ENCODE data around the gene MXD3.

The MXD3 gene

GRCh38 chr5:177302354-177303110 lies 9.2 kb downstream of the MXD3 start:
- peak in 1 of 2 experiments; percentile 49 for DNase-seq

- no peak for DNase-seq
These were observed 10.1 kb downstream of the MXD3 start for GRCh38 chr5:177301503-177302165.

GRCh38 chr5:177300951-177301350 lies 10.7 kb downstream of the MXD3 start:
- no peak for DNase-seq

- peak; percentile 38 to 46 for DNase-seq
These were observed 11.3 kb downstream of the MXD3 start for GRCh38 chr5:177300236-177300880.

GRCh38 chr5:177299697-177300096 lies 12.0 kb downstream of the MXD3 start:
- DNase-seq, result no peak

- DNase-seq, result no peak
These were observed 13.8 kb downstream of the MXD3 start for GRCh38 chr5:177297922-177298321.

- DNase-seq, result no peak
These were observed 15.1 kb downstream of the MXD3 start for GRCh38 chr5:177296581-177296980.

- DNase-seq, result no peak
These were observed 15.8 kb downstream of the MXD3 start for GRCh38 chr5:177295924-177296323.

GRCh38 chr5:177294632-177295031 lies 17.1 kb downstream of the MXD3 start:
- DNase-seq, result no peak

- no peak for DNase-seq
These were observed 17.7 kb downstream of the MXD3 start for GRCh38 chr5:177293819-177294581.

GRCh38 chr5:177291735-177292134 lies 20.0 kb downstream of the MXD3 start:
- no peak for DNase-seq

- DNase-seq, result no peak
These were observed 20.7 kb downstream of the MXD3 start for GRCh38 chr5:177290816-177291596.

- no peak for DNase-seq
These were observed 23.5 kb downstream of the MXD3 start for GRCh38 chr5:177288191-177288590.

- no peak for DNase-seq
These were observed 34.8 kb downstream of the MXD3 start for GRCh38 chr5:177276886-177277285.

- no peak for DNase-seq
These were observed 35.8 kb downstream of the MXD3 start for GRCh38 chr5:177275883-177276282.

GRCh38 chr5:177271113-177271512 lies 40.6 kb downstream of the MXD3 start:
- no peak for DNase-seq

- no peak for DNase-seq
These were observed 41.0 kb downstream of the MXD3 start for GRCh38 chr5:177270653-177271052.

- no peak for DNase-seq
These were observed 41.7 kb downstream of the MXD3 start for GRCh38 chr5:177269976-177270375.

- DNase-seq, result no peak
These were observed 42.3 kb downstream of the MXD3 start for GRCh38 chr5:177269232-177269895.

- DNase-seq, result no peak
These were observed 46.3 kb downstream of the MXD3 start for GRCh38 chr5:177265395-177265794.

GRCh38 chr5:177264178-177264577 lies 47.5 kb downstream of the MXD3 start:
- no peak for DNase-seq

GRCh38 chr5:177261510-177261909 lies 50.2 kb downstream of the MXD3 start:
- no peak for DNase-seq

Measured in activated T-cell treated with anti-CD3 and anti-CD28 coated beads, Interleukin-2, amount 50 U/mL, for 48 hours (primary cell).